ENCODE measurements around the gene PPP2R2C. TPM values are rescaled to one million over a fixed set of nuclear protein-coding genes. Genes with fewer than 3 reads are reported as not detected.

Gene PPP2R2C
- polyA plus RNA-seq, 4 donors, result 0.16 to 2.3 (median 0.81) TPM; not detected in 1

DNA sequence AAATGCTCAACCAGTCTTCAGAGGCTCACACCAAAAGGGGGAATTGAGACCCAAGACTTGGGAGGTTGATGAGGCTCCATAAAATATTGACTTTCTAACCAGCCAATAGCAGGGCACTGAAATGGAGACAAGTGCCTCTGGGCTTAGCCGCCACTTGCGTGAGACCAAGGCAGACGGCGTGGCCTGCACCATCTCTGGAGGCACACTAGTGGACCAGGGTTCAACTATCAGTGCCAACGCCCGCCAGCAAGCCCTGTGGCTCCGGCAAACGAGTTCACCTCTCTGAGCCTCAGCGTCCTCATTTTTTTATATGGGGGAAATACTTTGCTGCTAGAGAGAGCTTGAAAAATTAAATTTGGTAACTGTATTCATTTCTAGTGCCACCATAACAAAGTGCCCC, 50.3 kb downstream of the PPP2R2C start:
- H3K36me3 ChIP-seq (ENCODE audit: control insufficient read depth in 3 of 3, insufficient read depth in 2 of 3, low read depth in 1 of 3, low read length in 3 of 3), result no peaks in the 10 kb centered on the region
- no peaks in the 10 kb centered on the region for H3K9me3 ChIP-seq (ENCODE audit: control insufficient read depth in 2 of 2, insufficient read depth in 1 of 2, low read depth in 1 of 2, low read length in 1 of 2)
- H3K4me1 ChIP-seq (ENCODE audit: control insufficient read depth in 3 of 3, insufficient read depth in 2 of 3, low read depth in 1 of 3, low read length in 2 of 3), result no peaks in the 10 kb centered on the region
- no peaks in the 10 kb centered on the region for H3K27me3 ChIP-seq (ENCODE audit: control insufficient read depth in 3 of 3, insufficient read depth in 3 of 3, low read length in 3 of 3)
- FAIRE-seq, result no peak
- H3K4me3 ChIP-seq (ENCODE audit: low read depth in 1 of 3, low read length in 3 of 3), result no peak overlapping the region
- H3K27ac ChIP-seq (ENCODE audit: low read depth in 1 of 3, low read length in 2 of 3), result no peak overlapping the region
- no peak for DNase-seq
- 83 to 91% (median 90%) methylated on average over 9 of the region's 9 CpGs for WGBS, 3 donors

DNA sequence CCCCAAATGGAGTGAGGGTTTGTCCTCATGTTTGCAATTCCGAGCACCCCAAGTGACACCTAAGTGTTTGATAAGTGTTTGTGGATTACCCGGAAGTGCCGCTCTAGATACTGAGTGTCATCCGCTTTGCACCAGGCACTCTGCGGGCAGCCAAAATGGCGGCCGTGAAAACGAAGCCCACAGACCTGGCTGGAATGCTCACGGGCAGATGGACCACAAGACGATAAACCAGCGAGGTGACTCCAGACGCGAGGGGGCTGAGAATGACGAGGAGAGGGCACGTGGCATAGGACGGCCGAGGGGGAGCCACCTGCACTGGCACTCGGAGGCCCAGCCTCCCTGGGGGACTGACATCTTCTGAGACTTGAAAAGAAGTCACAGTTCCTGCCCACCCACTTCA, 51.0 kb downstream of the PPP2R2C start:
- 90 to 92% (median 92%) methylated on average over 18 of the region's 18 CpGs for WGBS, 3 donors
- H3K9me3 ChIP-seq (ENCODE audit: control insufficient read depth in 2 of 2, insufficient read depth in 1 of 2, low read depth in 1 of 2, low read length in 1 of 2), result no peaks in the 10 kb centered on the region
- no peak overlapping the region for H3K27ac ChIP-seq (ENCODE audit: low read depth in 1 of 3, low read length in 2 of 3)
- H3K27me3 ChIP-seq (ENCODE audit: control insufficient read depth in 3 of 3, insufficient read depth in 3 of 3, low read length in 3 of 3), result no peaks in the 10 kb centered on the region
- FAIRE-seq (no peak), DNase-seq (no peak)
- no peak overlapping the region for H3K4me3 ChIP-seq (ENCODE audit: low read depth in 1 of 3, low read length in 3 of 3)
- no peaks in the 10 kb centered on the region for H3K36me3 ChIP-seq (ENCODE audit: control insufficient read depth in 3 of 3, insufficient read depth in 2 of 3, low read depth in 1 of 3, low read length in 3 of 3)
- H3K4me1 ChIP-seq (ENCODE audit: control insufficient read depth in 3 of 3, insufficient read depth in 2 of 3, low read depth in 1 of 3, low read length in 2 of 3), result no peaks in the 10 kb centered on the region

DNA sequence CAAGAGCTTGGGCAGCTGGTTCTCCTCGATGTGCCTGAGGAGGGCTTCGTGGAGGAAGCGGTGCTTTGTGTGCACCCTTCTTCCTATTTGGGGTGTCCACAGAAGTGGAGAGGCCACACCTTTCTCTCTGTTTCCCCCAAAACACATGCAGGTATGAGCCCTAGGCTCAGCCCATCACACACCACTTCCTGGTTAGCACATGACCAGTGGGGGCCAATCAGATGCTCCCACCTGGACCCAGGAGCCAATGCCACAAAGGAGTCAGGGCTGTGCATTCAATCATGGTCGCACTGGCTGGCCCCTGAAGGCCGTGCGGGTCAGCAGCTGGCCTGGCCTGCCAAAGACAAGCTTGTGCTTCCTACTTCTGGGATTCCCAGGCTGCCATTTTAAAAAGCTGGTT, 51.4 kb downstream of the PPP2R2C start:
- H3K27ac ChIP-seq (ENCODE audit: low read depth in 1 of 3, low read length in 2 of 3), result no peak overlapping the region
- DNase-seq (no peak), FAIRE-seq (no peak)
- H3K4me1 ChIP-seq (ENCODE audit: control insufficient read depth in 3 of 3, insufficient read depth in 2 of 3, low read depth in 1 of 3, low read length in 2 of 3), result no peaks in the 10 kb centered on the region
- WGBS, 3 donors, result 81 to 96% (median 86%) methylated on average over 6 of the region's 6 CpGs
- no peak overlapping the region for H3K4me3 ChIP-seq (ENCODE audit: low read depth in 1 of 3, low read length in 3 of 3)
- H3K36me3 ChIP-seq (ENCODE audit: control insufficient read depth in 3 of 3, insufficient read depth in 2 of 3, low read depth in 1 of 3, low read length in 3 of 3), result no peaks in the 10 kb centered on the region
- H3K9me3 ChIP-seq (ENCODE audit: control insufficient read depth in 2 of 2, insufficient read depth in 1 of 2, low read depth in 1 of 2, low read length in 1 of 2), result no peaks in the 10 kb centered on the region
- H3K27me3 ChIP-seq (ENCODE audit: control insufficient read depth in 3 of 3, insufficient read depth in 3 of 3, low read length in 3 of 3), result no peaks in the 10 kb centered on the region

DNA sequence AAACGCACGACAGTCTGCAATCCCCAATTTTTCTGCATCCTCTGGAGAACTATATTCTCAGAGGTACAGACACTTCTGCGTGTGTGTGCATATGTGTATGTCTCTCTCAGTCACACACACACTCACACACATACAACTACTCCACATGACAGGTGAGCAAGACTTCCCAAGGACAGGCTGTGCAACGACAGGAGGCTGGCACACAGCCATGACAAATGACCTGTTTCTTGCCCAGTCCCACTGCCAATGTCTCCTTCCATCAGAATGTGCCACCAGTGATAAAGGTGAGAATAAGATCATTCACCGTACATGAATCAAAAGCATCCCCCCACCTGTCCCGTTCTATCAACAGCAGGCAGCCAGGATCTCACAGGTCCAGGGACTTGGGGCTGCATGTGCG, 52.4 kb downstream of the PPP2R2C start:
- 75 to 81% (median 76%) methylated on average over 7 of the region's 7 CpGs for WGBS, 3 donors
- FAIRE-seq, result no peak

DNA sequence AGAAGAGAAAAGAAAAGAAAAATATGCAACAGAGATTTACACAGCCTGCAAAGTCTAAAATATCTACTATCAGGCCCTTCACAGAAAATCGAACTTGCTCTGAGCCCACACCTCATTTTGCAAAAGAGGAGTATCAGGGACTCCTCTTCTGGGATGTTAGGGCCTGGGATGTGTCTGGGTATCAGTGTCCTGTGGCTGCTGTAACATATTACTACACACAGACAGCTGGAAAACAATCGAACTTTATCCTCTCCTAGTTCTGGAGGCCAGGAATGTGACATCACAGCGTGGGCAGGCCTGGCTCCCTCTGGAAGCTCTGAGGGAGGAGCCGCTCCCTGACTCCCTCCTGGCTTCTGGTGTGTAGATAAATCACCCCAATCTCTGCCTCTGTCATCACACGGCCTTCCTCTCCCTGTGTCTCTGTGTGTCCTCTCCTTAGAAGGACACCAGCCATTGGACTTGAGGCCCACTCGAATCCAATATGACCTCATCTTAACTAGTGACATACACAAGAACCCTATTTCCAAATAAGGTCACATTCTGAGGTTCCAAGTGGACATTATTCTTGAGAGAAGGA, 52.9 kb downstream of the PPP2R2C start:
- Histone ChIP-seq H3K36me3 (ENCODE audit: control insufficient read depth in 3 of 3, insufficient read depth in 2 of 3, low read depth in 1 of 3, low read length in 3 of 3) (no peaks in the 10 kb centered on the region), H3K27ac (ENCODE audit: low read depth in 1 of 3, low read length in 2 of 3) (no peak overlapping the region), H3K27me3 (ENCODE audit: control insufficient read depth in 3 of 3, insufficient read depth in 3 of 3, low read length in 3 of 3) (no peaks in the 10 kb centered on the region), H3K9me3 (ENCODE audit: control insufficient read depth in 2 of 2, insufficient read depth in 1 of 2, low read depth in 1 of 2, low read length in 1 of 2) (no peaks in the 10 kb centered on the region), H3K4me3 (ENCODE audit: low read depth in 1 of 3, low read length in 3 of 3) (no peak overlapping the region), H3K4me1 (ENCODE audit: control insufficient read depth in 3 of 3, insufficient read depth in 2 of 3, low read depth in 1 of 3, low read length in 2 of 3) (no peaks in the 10 kb centered on the region)
- FAIRE-seq (no peak), DNase-seq (no peak)
- WGBS, 3 donors, result 19 to 43% (median 20%) methylated on average over 6 of the region's 6 CpGs

More for the DNA sequence above, 52.4 kb downstream of the PPP2R2C start:
- Histone ChIP-seq H3K4me1 (ENCODE audit: control insufficient read depth in 3 of 3, insufficient read depth in 2 of 3, low read depth in 1 of 3, low read length in 2 of 3) (no peaks in the 10 kb centered on the region), H3K4me3 (ENCODE audit: low read depth in 1 of 3, low read length in 3 of 3) (no peak overlapping the region), H3K27ac (ENCODE audit: low read depth in 1 of 3, low read length in 2 of 3) (no peak overlapping the region), H3K27me3 (ENCODE audit: control insufficient read depth in 3 of 3, insufficient read depth in 3 of 3, low read length in 3 of 3) (no peaks in the 10 kb centered on the region), H3K36me3 (ENCODE audit: control insufficient read depth in 3 of 3, insufficient read depth in 2 of 3, low read depth in 1 of 3, low read length in 3 of 3) (no peaks in the 10 kb centered on the region), H3K9me3 (ENCODE audit: control insufficient read depth in 2 of 2, insufficient read depth in 1 of 2, low read depth in 1 of 2, low read length in 1 of 2) (no peaks in the 10 kb centered on the region)
- DNase-seq, result no peak

GRCh38 chr4:6418193-6418755, 54.1 kb downstream of the PPP2R2C start:
- WGBS, 3 donors, result 80 to 87% (median 83%) methylated on average over 9 of the region's 9 CpGs
- FAIRE-seq (no peak), DNase-seq (no peak)
- Histone ChIP-seq H3K27ac (ENCODE audit: low read depth in 1 of 3, low read length in 2 of 3) (no peak overlapping the region), H3K4me1 (ENCODE audit: control insufficient read depth in 3 of 3, insufficient read depth in 2 of 3, low read depth in 1 of 3, low read length in 2 of 3) (no peaks in the 10 kb centered on the region), H3K36me3 (ENCODE audit: control insufficient read depth in 3 of 3, insufficient read depth in 2 of 3, low read depth in 1 of 3, low read length in 3 of 3) (no peaks in the 10 kb centered on the region), H3K9me3 (ENCODE audit: control insufficient read depth in 2 of 2, insufficient read depth in 1 of 2, low read depth in 1 of 2, low read length in 1 of 2) (no peaks in the 10 kb centered on the region), H3K27me3 (ENCODE audit: control insufficient read depth in 3 of 3, insufficient read depth in 3 of 3, low read length in 3 of 3) (no peaks in the 10 kb centered on the region), H3K4me3 (ENCODE audit: low read depth in 1 of 3, low read length in 3 of 3) (no peak overlapping the region)

DNA sequence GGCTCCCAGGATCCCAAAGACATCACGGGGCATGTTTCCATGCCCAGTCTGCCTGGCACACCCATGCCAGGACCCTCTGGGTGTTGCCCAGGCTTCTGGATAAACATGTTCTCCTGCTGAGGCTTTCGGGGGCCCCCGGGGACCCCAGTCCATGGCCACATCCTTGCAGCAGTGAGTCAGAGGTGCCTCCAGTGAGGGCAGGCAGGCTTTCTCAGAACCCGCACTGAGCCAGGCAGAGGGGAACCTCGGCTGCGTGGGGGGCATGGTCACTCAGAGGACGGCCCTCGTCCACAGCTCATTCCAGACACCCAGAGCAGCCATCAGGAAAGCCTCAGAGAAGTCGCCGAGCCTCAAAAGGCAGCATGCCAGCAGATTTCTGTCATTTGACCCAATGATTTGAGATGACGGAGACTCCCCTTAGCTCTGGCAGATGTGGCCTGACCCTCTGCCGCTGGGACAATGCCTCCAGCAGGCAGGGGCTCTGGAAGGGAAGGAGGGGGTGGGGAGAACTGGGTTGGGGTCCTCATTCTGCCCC, 54.8 kb downstream of the PPP2R2C start:
- WGBS, 3 donors, result 59 to 65% (median 62%) methylated on average over 11 to 12 of the region's 12 CpGs
- Histone ChIP-seq H3K4me3 (ENCODE audit: low read depth in 1 of 3, low read length in 3 of 3) (no peak overlapping the region), H3K27me3 (ENCODE audit: control insufficient read depth in 3 of 3, insufficient read depth in 3 of 3, low read length in 3 of 3) (no peaks in the 10 kb centered on the region), H3K9me3 (ENCODE audit: control insufficient read depth in 2 of 2, insufficient read depth in 1 of 2, low read depth in 1 of 2, low read length in 1 of 2) (no peaks in the 10 kb centered on the region), H3K4me1 (ENCODE audit: control insufficient read depth in 3 of 3, insufficient read depth in 2 of 3, low read depth in 1 of 3, low read length in 2 of 3) (no peaks in the 10 kb centered on the region), H3K27ac (ENCODE audit: low read depth in 1 of 3, low read length in 2 of 3) (no peak overlapping the region), H3K36me3 (ENCODE audit: control insufficient read depth in 3 of 3, insufficient read depth in 2 of 3, low read depth in 1 of 3, low read length in 3 of 3) (no peaks in the 10 kb centered on the region)
- FAIRE-seq (no peak), DNase-seq (no peak)

GRCh38 chr4:6416518-6417286, 55.7 kb downstream of the PPP2R2C start:
- no peak overlapping the region for H3K27ac ChIP-seq (ENCODE audit: low read depth in 1 of 3, low read length in 2 of 3)
- DNase-seq (no peak), FAIRE-seq (no peak)
- H3K27me3 ChIP-seq (ENCODE audit: control insufficient read depth in 3 of 3, insufficient read depth in 3 of 3, low read length in 3 of 3), result no peaks in the 10 kb centered on the region
- H3K4me1 ChIP-seq (ENCODE audit: control insufficient read depth in 3 of 3, insufficient read depth in 2 of 3, low read depth in 1 of 3, low read length in 2 of 3), result no peaks in the 10 kb centered on the region
- H3K4me3 ChIP-seq (ENCODE audit: low read depth in 1 of 3, low read length in 3 of 3), result no peak overlapping the region
- H3K36me3 ChIP-seq (ENCODE audit: control insufficient read depth in 3 of 3, insufficient read depth in 2 of 3, low read depth in 1 of 3, low read length in 3 of 3), result no peaks in the 10 kb centered on the region
- 31 to 43% (median 37%) methylated on average over 14 to 16 of the region's 16 CpGs for WGBS, 3 donors
- H3K9me3 ChIP-seq (ENCODE audit: control insufficient read depth in 2 of 2, insufficient read depth in 1 of 2, low read depth in 1 of 2, low read length in 1 of 2), result no peaks in the 10 kb centered on the region
